Rectal smooth muscle tissue (tissue), 1 donor: ENCODE results near the gene MCUB.

ENCODE experiments used
- H3K27ac ChIP-seq: one replicate; pipeline ENCODE4 v1.7.0; 2013; ENCODE audit warnings: low read depth, low read length, inconsistent platforms
- H3K27me3 ChIP-seq: one replicate; pipeline ENCODE4 v1.7.0; 2013; ENCODE audit warnings: low read length; ENCODE audit not compliant: control insufficient read depth, insufficient read depth
- H3K36me3 ChIP-seq: one replicate; pipeline ENCODE4 v1.7.0; 2013; ENCODE audit warnings: low read length; ENCODE audit not compliant: control insufficient read depth, insufficient read depth
- H3K4me1 ChIP-seq: one replicate; pipeline ENCODE4 v1.7.0; 2013; ENCODE audit warnings: low read length; ENCODE audit not compliant: control insufficient read depth, insufficient read depth
- H3K4me3 ChIP-seq: one replicate; pipeline ENCODE4 v1.7.0; 2013; ENCODE audit warnings: low read length
- H3K9ac ChIP-seq: one replicate; pipeline ENCODE4 v1.7.0; 2013; ENCODE audit warnings: low read length

The MCUB gene

DNA sequence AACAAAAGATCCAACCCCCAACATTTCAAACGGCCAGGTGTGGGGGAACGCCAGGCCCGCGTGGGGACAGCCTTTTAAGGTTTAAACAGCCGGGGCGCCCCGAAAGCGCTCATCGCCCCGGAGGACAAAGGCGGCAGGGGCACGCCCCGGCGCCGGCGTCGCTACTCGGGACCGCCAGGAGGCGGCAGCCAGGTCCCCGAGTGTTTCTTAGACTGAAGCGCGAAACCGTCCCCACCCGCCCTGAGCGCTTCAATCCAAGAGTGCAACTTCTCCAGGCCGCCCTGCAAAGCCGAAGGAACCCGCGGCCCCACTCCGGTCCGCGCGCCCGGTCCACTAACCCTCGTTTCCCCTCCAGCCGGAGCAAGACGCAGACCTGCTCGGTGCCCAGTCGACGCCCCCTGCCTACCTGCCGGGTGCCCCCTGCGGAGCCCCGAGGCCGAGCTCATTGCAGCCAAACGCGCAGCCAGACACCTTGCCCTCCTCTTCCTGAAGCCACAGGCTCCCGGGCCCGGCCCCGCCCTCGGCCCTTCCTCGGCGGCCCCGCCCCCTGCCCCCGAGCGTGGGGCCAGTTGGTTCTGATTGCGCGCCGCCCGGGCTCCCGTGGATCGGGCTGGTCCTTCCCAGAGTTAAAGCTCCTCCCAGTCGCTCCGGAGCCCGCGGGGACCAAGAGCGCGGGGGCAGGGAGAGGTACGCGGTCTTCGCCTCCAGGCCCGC, 143.1 kb downstream of the MCUB start, which contains the start of gene CASP6:
Gene CASP6, minus strand, starts transcription at position 496 of the 714 bp plus-strand sequence. Its CDS starts 50 bp downstream, at position 446.
- Histone ChIP-seq H3K9ac (peak within 1 kb of the TSS; percentile 66), H3K27me3 (no peaks in the 10 kb centered on the region), H3K4me1 (peaks cover 6% of the 10 kb centered on the region), H3K36me3 (peaks cover 1% of the 10 kb centered on the region), H3K4me3 (peak within 1 kb of the TSS; percentile 90), H3K27ac (peak within 1 kb of the TSS; percentile 82)

DNA sequence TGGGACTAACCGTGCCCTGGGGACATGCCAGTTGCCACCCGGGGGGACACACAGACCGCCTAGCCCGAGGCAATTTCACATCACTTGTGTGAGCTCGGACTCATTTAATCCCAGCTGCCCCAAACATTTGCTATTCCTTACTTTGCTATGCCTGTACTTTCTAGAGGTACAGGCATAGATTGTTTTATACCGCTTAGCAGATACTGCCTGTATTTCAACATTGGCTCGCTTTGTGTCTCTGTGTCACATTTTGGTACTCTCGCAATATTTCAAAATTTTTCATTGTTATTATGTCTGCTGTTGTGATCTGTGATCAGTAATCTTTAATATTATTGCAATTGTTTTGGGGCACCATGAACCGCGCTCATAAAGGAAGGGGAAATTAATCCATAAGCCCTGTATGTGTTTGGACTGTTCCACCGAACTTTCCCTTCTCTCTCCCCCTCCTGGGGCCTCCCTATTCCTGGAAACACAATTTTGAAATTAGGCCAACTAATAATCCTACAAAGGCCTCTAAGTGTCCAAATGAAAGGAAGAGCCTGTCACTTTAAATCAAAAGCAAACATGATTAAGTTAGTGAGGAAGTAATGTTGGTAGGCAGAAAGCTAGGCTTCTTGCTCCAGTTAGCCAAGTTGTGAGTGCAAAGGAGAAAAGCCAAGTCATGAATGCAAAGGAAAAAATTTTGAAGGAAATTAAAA, 143.8 kb downstream of the MCUB start:
- H3K27me3 ChIP-seq = no peaks in the 10 kb centered on the region
- H3K4me1 ChIP-seq = peaks cover 6% of the 10 kb centered on the region
- H3K27ac ChIP-seq = peak overlapping the region; percentile 82
- H3K4me3 ChIP-seq = peak overlapping the region; percentile 90
- H3K36me3 ChIP-seq = peaks cover 3% of the 10 kb centered on the region
- peak overlapping the region; percentile 53 for H3K9ac ChIP-seq

- Histone ChIP-seq H3K36me3 (peaks cover 3% of the 10 kb centered on the region), H3K4me3 (no peak overlapping the region), H3K4me1 (peaks cover 3% of the 10 kb centered on the region), H3K9ac (no peak overlapping the region), H3K27ac (no peak overlapping the region), H3K27me3 (no peaks in the 10 kb centered on the region)
Measured at GRCh38 chr4:109708435-109708834, 148.4 kb downstream of the MCUB start.

GRCh38 chr4:109708990-109709389, 148.9 kb downstream of the MCUB start:
- Histone ChIP-seq H3K9ac (no peak overlapping the region), H3K27ac (no peak overlapping the region), H3K27me3 (no peaks in the 10 kb centered on the region), H3K36me3 (peaks cover 3% of the 10 kb centered on the region), H3K4me3 (no peak overlapping the region), H3K4me1 (no peaks in the 10 kb centered on the region)

DNA sequence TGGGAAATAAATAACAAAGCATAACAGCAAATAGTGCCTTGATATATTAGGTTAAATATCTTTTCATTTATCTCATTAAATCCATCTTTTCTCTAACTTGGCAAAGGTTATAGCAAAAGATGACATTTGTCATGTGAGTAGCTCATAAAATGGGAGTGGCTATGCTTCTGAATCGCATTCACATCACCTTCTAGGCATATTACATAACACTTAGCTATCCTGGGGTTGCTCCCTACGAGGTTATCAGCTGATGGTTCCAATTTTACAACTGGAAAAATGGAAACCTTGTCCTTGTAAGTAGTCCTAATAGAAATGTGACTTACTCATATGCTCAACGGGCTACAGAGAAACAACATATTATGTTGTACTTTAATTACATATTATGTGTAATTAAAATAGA, 153.5 kb downstream of the MCUB start:
- H3K27me3 ChIP-seq = no peaks in the 10 kb centered on the region
- H3K27ac ChIP-seq = no peak overlapping the region
- peaks cover 4% of the 10 kb centered on the region for H3K36me3 ChIP-seq
- no peak overlapping the region for H3K9ac ChIP-seq
- no peaks in the 10 kb centered on the region for H3K4me1 ChIP-seq
- H3K4me3 ChIP-seq = no peak overlapping the region

DNA sequence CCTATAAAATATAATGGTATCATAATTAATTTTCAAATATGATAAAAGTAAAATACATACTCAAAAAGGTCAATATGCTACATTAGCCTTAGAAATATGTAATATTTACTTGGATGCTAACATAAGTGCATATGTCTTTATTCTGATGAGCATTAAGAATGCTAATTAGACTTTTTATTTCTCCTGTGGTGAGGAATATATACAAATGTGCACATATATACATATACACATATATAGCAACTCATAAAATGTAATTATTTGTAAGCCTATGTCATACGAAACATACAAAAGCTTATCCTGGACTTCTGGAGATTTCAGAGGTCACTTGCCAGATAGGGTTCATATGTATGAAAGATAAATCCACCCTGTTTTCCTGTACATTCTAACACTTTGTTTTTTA, 158.7 kb downstream of the MCUB start:
- Histone ChIP-seq H3K36me3 (peaks cover 4% of the 10 kb centered on the region), H3K4me3 (no peak overlapping the region), H3K27ac (no peak overlapping the region), H3K4me1 (no peaks in the 10 kb centered on the region), H3K9ac (no peak overlapping the region), H3K27me3 (no peaks in the 10 kb centered on the region)

DNA sequence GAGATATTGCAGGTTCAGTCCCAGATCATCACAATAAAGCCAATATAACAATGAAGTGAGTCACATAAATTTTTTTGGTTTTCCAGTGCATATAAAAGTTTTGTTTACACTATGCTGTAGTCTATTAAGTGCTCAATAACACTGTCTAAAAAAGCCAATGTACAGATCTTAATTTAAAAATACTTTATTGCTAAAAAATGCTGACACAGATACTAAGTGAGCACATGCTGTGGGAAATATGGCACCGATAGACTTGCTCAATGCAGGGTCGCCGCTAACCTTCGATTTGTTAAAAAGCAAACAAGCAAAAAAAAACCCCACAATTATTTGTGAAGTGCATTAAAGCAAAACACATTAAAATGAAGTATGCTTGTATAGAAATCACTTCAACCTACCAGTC, 159.6 kb downstream of the MCUB start:
- Histone ChIP-seq H3K36me3 (peaks cover 4% of the 10 kb centered on the region), H3K27ac (no peak overlapping the region), H3K4me3 (no peak overlapping the region), H3K9ac (no peak overlapping the region), H3K27me3 (no peaks in the 10 kb centered on the region), H3K4me1 (no peaks in the 10 kb centered on the region)

GRCh38 chr4:109721033-109721432, 161.0 kb downstream of the MCUB start:
- Histone ChIP-seq H3K27ac (no peak overlapping the region), H3K27me3 (no peaks in the 10 kb centered on the region), H3K4me3 (no peak overlapping the region), H3K36me3 (peaks cover 4% of the 10 kb centered on the region), H3K4me1 (no peaks in the 10 kb centered on the region), H3K9ac (no peak overlapping the region)

DNA sequence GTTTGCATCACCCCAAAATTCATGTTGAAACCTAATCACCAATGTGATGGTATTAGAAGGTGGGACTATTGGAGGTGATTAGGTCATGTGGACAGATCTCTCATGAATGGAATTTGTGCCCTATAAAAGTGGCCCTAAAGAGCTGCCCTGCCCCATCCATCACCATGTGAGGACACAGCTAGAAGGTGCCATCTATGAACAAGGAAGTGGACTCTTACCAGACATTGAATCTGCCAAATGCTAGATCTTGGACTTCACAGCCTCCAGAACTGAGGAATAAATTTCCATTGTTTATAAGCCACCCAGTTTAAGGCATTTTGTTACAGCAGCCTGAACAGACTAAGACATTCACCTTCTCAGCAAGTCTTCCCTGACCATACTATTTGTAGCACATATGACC, 162.3 kb downstream of the MCUB start:
- Histone ChIP-seq H3K36me3 (no peaks in the 10 kb centered on the region), H3K4me1 (no peaks in the 10 kb centered on the region), H3K4me3 (no peak overlapping the region), H3K9ac (no peak overlapping the region), H3K27ac (no peak overlapping the region), H3K27me3 (no peaks in the 10 kb centered on the region)

GRCh38 chr4:109723110-109723509, 163.1 kb downstream of the MCUB start:
- no peaks in the 10 kb centered on the region for H3K4me1 ChIP-seq
- no peak overlapping the region for H3K4me3 ChIP-seq
- H3K9ac ChIP-seq = no peak overlapping the region
- H3K27ac ChIP-seq = no peak overlapping the region
- no peaks in the 10 kb centered on the region for H3K27me3 ChIP-seq
- H3K36me3 ChIP-seq = no peaks in the 10 kb centered on the region

GRCh38 chr4:109728385-109728784, 168.3 kb downstream of the MCUB start:
- Histone ChIP-seq H3K9ac (no peak overlapping the region), H3K27ac (no peak overlapping the region), H3K27me3 (no peaks in the 10 kb centered on the region), H3K4me1 (no peaks in the 10 kb centered on the region), H3K4me3 (no peak overlapping the region), H3K36me3 (no peaks in the 10 kb centered on the region)

- no peaks in the 10 kb centered on the region for H3K36me3 ChIP-seq
- peak overlapping the region; percentile 98 for H3K4me3 ChIP-seq
- H3K4me1 ChIP-seq = no peaks in the 10 kb centered on the region
- no peaks in the 10 kb centered on the region for H3K27me3 ChIP-seq
- H3K27ac ChIP-seq = no peak overlapping the region
- peak overlapping the region; percentile 94 for H3K9ac ChIP-seq
Measured at GRCh38 chr4:109729117-109729717, 169.2 kb downstream of the MCUB start.
